NB4 (cell line): ENCODE data around the gene GPR158.

Experiments used
- DNase-seq: peaks from one replicate; pipeline ENCODE4 v3.0.0; 2010; ENCODE audit warnings: low read depth
- H3K4me3 ChIP-seq: one replicate; pipeline ENCODE4 v1.5.1; 2011; ENCODE audit warnings: mild to moderate bottlenecking, low read depth, low read length, moderate library complexity
- MYC ChIP-seq: IDR thresholded peaks from 2 replicates; pipeline ENCODE4 v1.6.1; 2011; ENCODE audit warnings: low read depth, low read length
- POLR2A ChIP-seq: IDR thresholded peaks from 2 replicates; pipeline ENCODE4 v1.6.1; 2011; ENCODE audit warnings: mild to moderate bottlenecking; ENCODE audit not compliant: insufficient read length; ENCODE audit errors: extremely low read depth
- TF ChIP-seq, protein P1 (sequence below): IDR thresholded peaks from one replicate; pipeline ENCODE4 v1.5.1; 2012; ENCODE audit warnings: low read depth, low read length
- TF ChIP-seq, protein P2 (sequence below): IDR thresholded peaks from 2 replicates; pipeline ENCODE4 v1.6.1; 2011; ENCODE audit warnings: low read depth, low read length

Gene GPR158

DNA sequence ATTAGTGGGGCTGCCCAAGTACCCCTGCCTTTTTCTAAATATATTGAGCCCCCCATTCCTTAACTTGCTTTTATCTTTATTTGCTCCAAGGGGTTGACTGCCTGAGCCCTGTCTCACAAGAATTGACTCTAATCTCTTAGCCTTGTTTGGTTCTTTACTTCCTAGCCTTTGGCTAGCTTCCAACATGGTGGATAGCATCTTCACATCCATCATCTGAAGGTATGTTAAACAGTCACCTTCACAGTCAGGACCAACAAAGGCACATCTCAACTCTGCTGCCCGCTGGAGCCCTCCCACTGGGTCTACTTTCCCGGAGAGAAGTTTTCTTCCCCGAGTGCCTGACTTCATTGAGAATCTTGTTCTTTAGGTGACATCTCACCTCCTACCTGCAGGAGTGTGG lies 329.5 kb downstream of the GPR158 start:
- no peak for DNase-seq
- TF ChIP-seq, protein P1, sequence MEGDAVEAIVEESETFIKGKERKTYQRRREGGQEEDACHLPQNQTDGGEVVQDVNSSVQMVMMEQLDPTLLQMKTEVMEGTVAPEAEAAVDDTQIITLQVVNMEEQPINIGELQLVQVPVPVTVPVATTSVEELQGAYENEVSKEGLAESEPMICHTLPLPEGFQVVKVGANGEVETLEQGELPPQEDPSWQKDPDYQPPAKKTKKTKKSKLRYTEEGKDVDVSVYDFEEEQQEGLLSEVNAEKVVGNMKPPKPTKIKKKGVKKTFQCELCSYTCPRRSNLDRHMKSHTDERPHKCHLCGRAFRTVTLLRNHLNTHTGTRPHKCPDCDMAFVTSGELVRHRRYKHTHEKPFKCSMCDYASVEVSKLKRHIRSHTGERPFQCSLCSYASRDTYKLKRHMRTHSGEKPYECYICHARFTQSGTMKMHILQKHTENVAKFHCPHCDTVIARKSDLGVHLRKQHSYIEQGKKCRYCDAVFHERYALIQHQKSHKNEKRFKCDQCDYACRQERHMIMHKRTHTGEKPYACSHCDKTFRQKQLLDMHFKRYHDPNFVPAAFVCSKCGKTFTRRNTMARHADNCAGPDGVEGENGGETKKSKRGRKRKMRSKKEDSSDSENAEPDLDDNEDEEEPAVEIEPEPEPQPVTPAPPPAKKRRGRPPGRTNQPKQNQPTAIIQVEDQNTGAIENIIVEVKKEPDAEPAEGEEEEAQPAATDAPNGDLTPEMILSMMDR: no peak
- TF ChIP-seq, protein P2, sequence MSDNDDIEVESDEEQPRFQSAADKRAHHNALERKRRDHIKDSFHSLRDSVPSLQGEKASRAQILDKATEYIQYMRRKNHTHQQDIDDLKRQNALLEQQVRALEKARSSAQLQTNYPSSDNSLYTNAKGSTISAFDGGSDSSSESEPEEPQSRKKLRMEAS: no peak
- no peak for TF ChIP-seq MYC
- TF ChIP-seq POLR2A: no peak
- H3K4me3 ChIP-seq: no peak overlapping the region

DNA sequence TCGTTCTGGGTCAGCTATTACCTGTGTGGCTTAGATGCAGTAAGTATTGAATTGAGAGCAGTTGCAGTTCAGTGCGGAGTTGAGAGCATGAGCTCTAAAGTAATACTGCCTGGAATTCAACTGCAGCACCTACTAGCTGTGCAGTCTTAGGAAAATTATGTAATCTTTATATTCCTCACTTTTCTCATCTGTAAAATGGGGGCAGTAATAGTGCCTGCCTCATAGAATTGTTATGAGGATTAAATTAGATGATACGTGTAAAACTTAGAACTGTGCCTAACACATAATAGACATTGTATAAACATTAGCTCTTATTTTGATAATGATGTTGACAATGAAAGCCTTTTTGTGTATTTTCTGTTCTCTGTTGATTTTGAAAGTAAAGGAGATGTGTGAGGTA lies 330.0 kb downstream of the GPR158 start:
- H3K4me3 ChIP-seq: no peak overlapping the region
- no peak for DNase-seq
- TF ChIP-seq, protein P1: no peak
- TF ChIP-seq MYC: no peak
- TF ChIP-seq POLR2A: no peak
- TF ChIP-seq, protein P2: no peak

DNA sequence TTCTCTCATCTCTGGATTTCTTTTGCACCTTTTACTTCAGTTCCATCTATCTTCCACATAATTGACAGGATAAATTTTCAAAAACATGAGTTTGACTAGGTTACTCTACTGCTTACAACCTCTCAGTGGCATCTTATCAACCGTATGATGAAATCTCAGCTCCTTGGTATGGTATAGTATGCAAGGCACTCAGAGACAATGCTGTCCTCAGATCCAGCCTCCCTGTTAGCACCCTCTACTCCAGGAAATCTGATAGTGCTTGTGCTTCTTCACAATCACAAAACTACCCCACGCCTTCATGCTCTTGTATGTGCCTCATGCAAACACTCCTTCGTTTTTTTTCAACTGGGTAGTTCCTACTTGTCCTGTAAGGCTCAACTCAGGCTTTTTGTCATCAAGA lies 330.7 kb downstream of the GPR158 start:
- no peak for DNase-seq
- TF ChIP-seq, protein P1: no peak
- no peak for TF ChIP-seq POLR2A
- TF ChIP-seq MYC: no peak
- TF ChIP-seq, protein P2: no peak
- no peak overlapping the region for H3K4me3 ChIP-seq

DNA sequence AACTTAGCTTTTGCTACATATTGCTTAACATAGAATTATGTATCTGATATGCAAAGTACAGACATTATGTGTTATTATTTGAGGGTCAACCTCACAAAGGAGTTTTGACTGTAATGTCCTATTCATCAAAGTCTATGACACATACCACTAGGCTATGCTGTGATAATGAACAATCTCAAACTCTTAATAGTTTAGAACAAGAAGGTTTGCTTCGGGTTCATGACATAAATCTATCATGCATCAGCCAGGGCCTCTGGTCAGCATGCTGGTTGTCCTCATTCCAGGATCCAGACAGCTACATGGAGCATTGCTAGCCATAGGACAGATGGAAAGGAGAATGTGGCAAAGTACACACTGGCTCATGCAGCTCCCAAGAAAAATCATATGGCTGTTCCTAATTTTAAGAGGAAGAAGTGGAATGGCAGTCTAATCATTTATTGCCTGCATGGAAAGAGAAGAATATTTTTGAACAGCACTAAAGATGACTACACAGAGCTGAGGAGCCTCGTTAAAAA lies 332.1 kb downstream of the GPR158 start:
- H3K4me3 ChIP-seq: no peak overlapping the region
- DNase-seq: no peak
- TF ChIP-seq, protein P2: no peak

DNA sequence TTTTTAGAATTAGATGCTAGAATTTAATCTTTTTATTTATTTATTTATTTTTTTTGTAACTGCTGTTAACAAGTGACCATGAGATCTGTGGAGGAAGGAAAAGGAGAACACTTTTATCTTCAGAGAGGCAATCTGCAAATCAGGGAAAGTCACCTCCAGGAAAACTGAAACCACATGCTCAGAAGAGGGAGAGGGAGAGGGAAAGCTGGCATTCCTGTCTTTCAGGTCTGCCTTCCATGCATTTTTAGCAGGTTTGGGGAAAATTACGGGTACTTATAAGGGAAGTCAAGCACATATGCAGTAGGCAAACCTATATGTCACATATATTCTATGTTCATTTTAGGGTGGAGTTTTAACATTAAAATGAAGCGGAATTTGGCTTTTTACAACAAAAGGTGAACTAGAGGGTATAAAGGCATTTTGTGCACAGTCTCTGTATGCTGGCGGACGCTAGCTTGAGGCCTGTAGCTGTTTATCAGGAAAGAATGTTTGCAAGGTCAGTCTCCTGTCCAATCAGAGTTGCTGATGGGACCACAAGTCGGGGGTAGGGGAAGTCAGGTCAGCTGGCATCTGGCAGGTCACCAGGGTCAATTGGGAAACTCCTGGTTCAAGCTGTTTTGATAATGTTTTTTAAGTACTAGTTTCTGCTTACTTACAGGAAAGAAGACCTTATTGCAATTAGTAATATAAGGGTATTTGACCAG lies 333.5 kb downstream of the GPR158 start:
- no peak for DNase-seq
- H3K4me3 ChIP-seq: no peak overlapping the region
- TF ChIP-seq, protein P1: no peak
- TF ChIP-seq, protein P2: no peak
- TF ChIP-seq POLR2A (no peak), MYC (no peak)

DNA sequence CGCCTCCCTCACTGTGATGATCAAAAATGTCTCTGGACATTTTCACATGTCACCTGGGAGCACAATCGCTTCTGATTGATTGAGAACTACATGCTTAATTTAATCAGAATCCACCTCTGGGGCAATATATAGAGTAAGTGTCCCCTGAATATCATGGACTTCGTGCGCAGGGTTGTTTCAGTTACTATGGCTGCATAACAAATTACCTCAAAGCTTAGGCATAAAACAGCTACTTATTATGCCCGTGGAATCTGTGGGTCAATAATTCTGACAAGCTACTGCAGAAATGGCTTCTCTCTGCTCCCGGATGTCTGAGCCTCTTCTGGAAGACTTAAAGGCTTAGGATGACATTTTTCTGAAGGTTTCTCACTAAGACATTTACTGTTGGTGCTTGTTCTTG lies 334.4 kb downstream of the GPR158 start:
- no peak for DNase-seq
- TF ChIP-seq MYC: no peak
- TF ChIP-seq POLR2A: no peak
- TF ChIP-seq, protein P1: no peak
- TF ChIP-seq, protein P2: no peak
- no peak overlapping the region for H3K4me3 ChIP-seq
